SK-N-MC (cell line): ENCODE data around the gene NACAD.

ENCODE experiments used
- EZH2 ChIP-seq: fragments of 200-600 bp; sonication (generic); IDR thresholded peaks from one replicate; pipeline ENCODE4 v1.6.1; 2017; ENCODE audit warnings: antibody characterized with exemption
- POLR2AphosphoS5 ChIP-seq: IDR thresholded peaks from 2 replicates; pipeline ENCODE4 v1.6.1; 2012; ENCODE audit warnings: mild to moderate bottlenecking, low read depth, low read length, borderline replicate concordance

- TF ChIP-seq EZH2: no peak
- TF ChIP-seq POLR2AphosphoS5: no peak
Measured at GRCh38 chr7:45053941-45054340, 34.8 kb downstream of the NACAD start.
